Ishikawa (cell line): ENCODE results near the gene FKBP7.

Experiments used
- CEBPB ChIP-seq: IDR thresholded peaks from 2 replicates; pipeline ENCODE4 v1.6.1; 2012
- CREB1 ChIP-seq: IDR thresholded peaks from 2 replicates; pipeline ENCODE4 v1.6.1; 2012; ENCODE audit warnings: low read depth
- EGR1 ChIP-seq: IDR thresholded peaks from 2 replicates; pipeline ENCODE4 v1.6.1; 2012
- EP300 ChIP-seq: IDR thresholded peaks from 2 replicates; pipeline ENCODE4 v1.6.1; 2012; ENCODE audit warnings: borderline replicate concordance
- FOXM1 ChIP-seq: IDR thresholded peaks from 2 replicates; pipeline ENCODE4 v1.6.1; 2012; ENCODE audit warnings: low read depth, borderline replicate concordance
- NFIC ChIP-seq: IDR thresholded peaks from 2 replicates; pipeline ENCODE4 v1.6.1; 2012
- RAD21 ChIP-seq: IDR thresholded peaks from 2 replicates; pipeline ENCODE4 v1.6.1; 2012; ENCODE audit warnings: low read depth
- TAF1 ChIP-seq: IDR thresholded peaks from 2 replicates; pipeline ENCODE4 v1.6.1; 2012; ENCODE audit warnings: low read depth, mild to moderate bottlenecking
- TCF12 ChIP-seq: IDR thresholded peaks from 2 replicates; pipeline ENCODE4 v1.6.1; 2012; ENCODE audit warnings: low read depth
- TEAD4 ChIP-seq: IDR thresholded peaks from 2 replicates; pipeline ENCODE4 v1.6.1; 2012
- YY1 ChIP-seq: IDR thresholded peaks from 2 replicates; pipeline ENCODE4 v1.6.1; 2012; ENCODE audit warnings: low read depth
- ZBTB7A ChIP-seq: IDR thresholded peaks from 2 replicates; pipeline ENCODE4 v1.6.1; 2012; ENCODE audit warnings: low read depth
- TF ChIP-seq, protein P1 (sequence below): IDR thresholded peaks from 2 replicates; pipeline ENCODE4 v1.6.1; 2012
- TF ChIP-seq, protein P2 (sequence below): IDR thresholded peaks from 2 replicates; pipeline ENCODE4 v1.6.1; 2012; ENCODE audit warnings: low read depth, mild to moderate bottlenecking
- TF ChIP-seq, protein P3 (sequence below): IDR thresholded peaks from 2 replicates; pipeline ENCODE4 v1.6.1; 2012

The FKBP7 gene

DNA sequence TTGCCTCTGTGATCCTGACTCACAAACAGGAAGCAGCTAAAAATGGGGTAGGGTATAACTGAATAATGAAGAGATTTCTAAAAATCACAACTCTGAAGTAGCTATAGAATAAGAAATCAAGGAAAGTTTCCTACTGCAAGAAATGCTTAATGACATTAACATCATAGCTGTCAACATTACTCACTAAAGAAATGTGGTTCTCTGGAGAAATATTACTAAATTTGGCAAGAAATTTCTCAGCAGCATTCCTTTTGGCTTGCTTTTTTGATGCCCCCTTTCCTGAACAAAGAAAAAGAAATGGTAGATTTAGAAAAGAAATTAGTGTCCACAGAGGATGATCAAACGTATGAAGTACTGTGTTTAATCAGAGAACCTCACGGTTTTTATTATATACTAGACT, 37.0 kb downstream of the FKBP7 start:
- TF ChIP-seq, protein P1, sequence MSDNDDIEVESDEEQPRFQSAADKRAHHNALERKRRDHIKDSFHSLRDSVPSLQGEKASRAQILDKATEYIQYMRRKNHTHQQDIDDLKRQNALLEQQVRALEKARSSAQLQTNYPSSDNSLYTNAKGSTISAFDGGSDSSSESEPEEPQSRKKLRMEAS, result no peak
- TF ChIP-seq NFIC (no peak), YY1 (no peak), EGR1 (no peak), FOXM1 (no peak), TAF1 (no peak), RAD21 (no peak), CEBPB (no peak), TEAD4 (no peak), ZBTB7A (no peak), TCF12 (no peak), EP300 (no peak), CREB1 (no peak)
- TF ChIP-seq, protein P2, sequence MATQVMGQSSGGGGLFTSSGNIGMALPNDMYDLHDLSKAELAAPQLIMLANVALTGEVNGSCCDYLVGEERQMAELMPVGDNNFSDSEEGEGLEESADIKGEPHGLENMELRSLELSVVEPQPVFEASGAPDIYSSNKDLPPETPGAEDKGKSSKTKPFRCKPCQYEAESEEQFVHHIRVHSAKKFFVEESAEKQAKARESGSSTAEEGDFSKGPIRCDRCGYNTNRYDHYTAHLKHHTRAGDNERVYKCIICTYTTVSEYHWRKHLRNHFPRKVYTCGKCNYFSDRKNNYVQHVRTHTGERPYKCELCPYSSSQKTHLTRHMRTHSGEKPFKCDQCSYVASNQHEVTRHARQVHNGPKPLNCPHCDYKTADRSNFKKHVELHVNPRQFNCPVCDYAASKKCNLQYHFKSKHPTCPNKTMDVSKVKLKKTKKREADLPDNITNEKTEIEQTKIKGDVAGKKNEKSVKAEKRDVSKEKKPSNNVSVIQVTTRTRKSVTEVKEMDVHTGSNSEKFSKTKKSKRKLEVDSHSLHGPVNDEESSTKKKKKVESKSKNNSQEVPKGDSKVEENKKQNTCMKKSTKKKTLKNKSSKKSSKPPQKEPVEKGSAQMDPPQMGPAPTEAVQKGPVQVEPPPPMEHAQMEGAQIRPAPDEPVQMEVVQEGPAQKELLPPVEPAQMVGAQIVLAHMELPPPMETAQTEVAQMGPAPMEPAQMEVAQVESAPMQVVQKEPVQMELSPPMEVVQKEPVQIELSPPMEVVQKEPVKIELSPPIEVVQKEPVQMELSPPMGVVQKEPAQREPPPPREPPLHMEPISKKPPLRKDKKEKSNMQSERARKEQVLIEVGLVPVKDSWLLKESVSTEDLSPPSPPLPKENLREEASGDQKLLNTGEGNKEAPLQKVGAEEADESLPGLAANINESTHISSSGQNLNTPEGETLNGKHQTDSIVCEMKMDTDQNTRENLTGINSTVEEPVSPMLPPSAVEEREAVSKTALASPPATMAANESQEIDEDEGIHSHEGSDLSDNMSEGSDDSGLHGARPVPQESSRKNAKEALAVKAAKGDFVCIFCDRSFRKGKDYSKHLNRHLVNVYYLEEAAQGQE, result no peak
- TF ChIP-seq, protein P3, sequence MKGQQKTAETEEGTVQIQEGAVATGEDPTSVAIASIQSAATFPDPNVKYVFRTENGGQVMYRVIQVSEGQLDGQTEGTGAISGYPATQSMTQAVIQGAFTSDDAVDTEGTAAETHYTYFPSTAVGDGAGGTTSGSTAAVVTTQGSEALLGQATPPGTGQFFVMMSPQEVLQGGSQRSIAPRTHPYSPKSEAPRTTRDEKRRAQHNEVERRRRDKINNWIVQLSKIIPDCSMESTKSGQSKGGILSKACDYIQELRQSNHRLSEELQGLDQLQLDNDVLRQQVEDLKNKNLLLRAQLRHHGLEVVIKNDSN, result no peak

DNA sequence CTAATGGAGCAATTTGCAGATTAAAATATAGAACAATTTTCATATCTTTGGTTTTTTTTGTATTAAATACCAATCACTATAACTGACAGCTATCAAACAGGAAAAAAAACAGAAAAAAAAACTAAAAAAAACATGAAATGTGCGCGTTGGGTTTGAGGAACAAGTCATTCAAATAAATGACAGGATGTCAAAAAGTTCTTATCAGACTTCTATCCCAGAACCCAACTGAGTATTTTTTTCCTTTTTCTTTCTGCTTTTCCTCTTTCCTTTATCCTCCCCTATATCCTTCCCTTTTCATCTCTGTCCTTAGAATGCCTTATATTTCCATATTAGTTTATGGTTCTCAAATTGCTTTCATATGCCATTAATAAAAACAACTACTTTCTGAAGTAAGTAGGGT, 41.7 kb downstream of the FKBP7 start:
- TF ChIP-seq ZBTB7A (no peak), TCF12 (no peak), RAD21 (no peak), EGR1 (no peak), YY1 (no peak), CREB1 (no peak), NFIC (no peak), TAF1 (no peak), EP300 (no peak)
- TF ChIP-seq, protein P2, result no peak
- TF ChIP-seq, protein P1, result no peak
- TF ChIP-seq, protein P3, result no peak

DNA sequence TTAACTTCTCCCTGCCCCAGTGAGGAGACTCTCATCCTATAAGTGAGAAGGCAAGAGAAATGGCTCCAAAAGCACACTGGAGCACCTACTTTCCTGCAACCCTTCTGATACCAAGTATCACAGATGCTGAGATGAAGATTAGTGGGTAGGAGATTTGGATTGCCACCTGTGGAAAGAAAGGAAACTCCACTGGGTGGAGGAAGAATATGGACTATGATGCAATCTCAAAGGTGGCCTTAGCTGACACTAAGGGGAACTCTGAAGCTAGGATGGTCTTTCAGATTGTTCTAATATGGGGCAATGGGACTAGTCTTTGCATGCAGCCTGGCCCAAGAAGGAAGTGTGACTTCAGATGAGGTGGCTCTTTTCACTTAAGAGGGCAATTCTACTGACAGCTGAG, 49.1 kb downstream of the FKBP7 start:
- no peak for TF ChIP-seq EGR1
- TF ChIP-seq CREB1, result no peak
- TF ChIP-seq EP300, result no peak
- TF ChIP-seq, protein P2, result no peak
- no peak for TF ChIP-seq CEBPB
- TF ChIP-seq NFIC, result no peak
- no peak for TF ChIP-seq YY1
- TF ChIP-seq ZBTB7A, result no peak
- TF ChIP-seq TAF1, result no peak
- TF ChIP-seq, protein P3, result no peak

DNA sequence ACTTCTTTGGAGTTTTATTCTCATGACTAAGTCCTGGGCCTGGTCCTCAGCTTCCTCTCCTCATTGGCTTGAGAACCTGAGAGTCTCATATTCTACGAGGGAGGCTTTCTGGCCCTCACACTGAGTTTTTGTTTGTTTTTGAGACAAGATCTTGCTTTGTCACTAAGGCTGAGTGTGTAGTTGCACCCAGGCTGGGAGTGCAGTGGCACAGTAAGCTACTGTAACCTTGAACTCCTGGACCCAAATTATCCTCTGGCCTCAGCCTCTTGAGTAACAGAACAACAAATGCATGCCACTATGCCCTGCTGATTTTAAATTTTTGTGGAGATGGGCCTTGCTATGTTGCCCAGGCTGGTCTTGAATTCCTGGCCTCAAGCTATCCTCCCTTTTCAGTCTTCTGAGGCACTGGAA, 50.0 kb downstream of the FKBP7 start:
- TF ChIP-seq FOXM1 (no peak), TCF12 (no peak), ZBTB7A (no peak), CREB1 (no peak)

DNA sequence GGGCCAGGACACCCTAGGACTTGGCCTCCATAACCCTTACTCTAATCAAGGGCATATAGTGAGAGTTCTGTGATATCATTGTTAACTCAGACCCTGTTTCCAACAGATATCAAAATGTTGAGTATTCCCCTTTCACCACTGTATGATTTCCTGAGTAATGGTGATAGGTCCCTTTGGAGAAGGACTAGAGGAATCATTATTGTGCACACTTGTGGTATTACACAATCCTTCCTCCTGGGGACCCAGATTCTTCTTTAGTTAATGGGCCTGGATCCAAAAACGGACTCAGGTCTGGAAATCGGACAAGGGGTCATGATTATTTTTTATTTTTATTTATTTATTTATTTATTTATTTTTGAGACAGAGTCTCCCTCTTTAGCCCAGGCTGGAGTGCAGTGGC, 50.9 kb downstream of the FKBP7 start:
- no peak for TF ChIP-seq RAD21
- TF ChIP-seq CEBPB, result no peak
- TF ChIP-seq FOXM1, result no peak
- TF ChIP-seq, protein P2, result no peak
- no peak for TF ChIP-seq NFIC
- no peak for TF ChIP-seq EP300
